H1 (cell line): ENCODE measurements around the gene KIZ. TPM values are rescaled to one million over a fixed set of nuclear protein-coding genes. Genes with fewer than 3 reads are reported as not detected.

Experiments used
- CTCF ChIA-PET: fragments of 300-600 bp; sonication (Branson Sonifier 250); formaldehyde crosslinking; loops from one replicate; lab custom pipeline; 2021; ENCODE audit not compliant: partially characterized antibody; lab: Charles Lee
- POLR2A ChIA-PET: fragments of 300-600 bp; sonication (Branson Sonifier 250); formaldehyde crosslinking; loops from one replicate; lab custom pipeline; 2021; ENCODE audit warnings: inconsistent platforms; ENCODE audit not compliant: partially characterized antibody; lab: Charles Lee
- DNase-seq, 2 experiments: peaks; one replicate each; pipeline versions ENCODE4 v3.0.0 to v3.0.0-alpha.2; 2010 to 2022; ENCODE audit warnings: low spot score in 2 of 2, low read depth in 1 of 2, mixed read lengths in 1 of 2
- FAIRE-seq: peaks from 2 replicates; lab custom pipeline; 2011; peaks lifted over from hg19 to GRCh38; lab: Jason Lieb, UNC
- H2AFZ ChIP-seq: 2 replicates; pipeline ENCODE4 v1.8.1; 2012; ENCODE audit warnings: low read length, inconsistent platforms
- H2AK5ac ChIP-seq: 2 replicates; pipeline ENCODE4 v1.6.1; 2013; ENCODE audit warnings: low read depth, low read length
- H2BK120ac ChIP-seq: replicated peaks from 2 replicates; pipeline ENCODE3; 2013; ENCODE audit warnings: low read depth, low read length, inconsistent platforms
- H2BK12ac ChIP-seq: 2 replicates; pipeline ENCODE4 v1.6.1; 2013; ENCODE audit warnings: low read depth, low read length
- H2BK15ac ChIP-seq: 2 replicates; pipeline ENCODE4 v1.6.1; 2013; ENCODE audit warnings: low read length
- H2BK20ac ChIP-seq: 2 replicates; pipeline ENCODE4 v1.6.1; 2013; ENCODE audit warnings: low read length
- H2BK5ac ChIP-seq: 2 replicates; pipeline ENCODE4 v1.6.1; 2013; ENCODE audit warnings: low read depth, low read length
- H3K14ac ChIP-seq: 2 replicates; pipeline ENCODE4 v1.6.1; 2013; ENCODE audit warnings: inconsistent platforms; ENCODE audit not compliant: insufficient read length
- H3K18ac ChIP-seq: 2 replicates; pipeline ENCODE4 v1.6.1; 2013; ENCODE audit warnings: low read length; ENCODE audit errors: extremely low read depth
- H3K23ac ChIP-seq: 2 replicates; pipeline ENCODE4 v1.6.1; 2013; ENCODE audit warnings: inconsistent platforms; ENCODE audit not compliant: insufficient read length
- H3K23me2 ChIP-seq: 2 replicates; pipeline ENCODE4 v1.6.1; 2013; ENCODE audit warnings: low read depth, low read length
- H3K27ac ChIP-seq: 2 replicates; pipeline ENCODE4 v1.6.1; 2011; ENCODE audit warnings: low read depth, low read length, inconsistent platforms
- H3K27me3 ChIP-seq, 4 experiments: replicated peaks in 1 of 4; 1 replicate in 1 of 4; 2 replicates in 3 of 4; pipeline versions ENCODE4 v1.6.1 to v1.8.1; 2011 to 2013; ENCODE audit warnings: low read length in 3 of 4, mild to moderate bottlenecking in 3 of 4, inconsistent platforms in 2 of 4, mixed read lengths in 2 of 4, moderate library complexity in 1 of 4; ENCODE audit not compliant: control insufficient read depth in 3 of 4, insufficient read depth in 3 of 4; ENCODE audit errors: extremely low read depth in 1 of 4
- H3K36me3 ChIP-seq, 4 experiments: 2 replicates each; pipeline versions ENCODE4 v1.6.1 to v1.8.1; 2011 to 2013; ENCODE audit warnings: mild to moderate bottlenecking in 4 of 4, low read length in 3 of 4, moderate library complexity in 2 of 4, control low read depth in 1 of 4, inconsistent platforms in 1 of 4; ENCODE audit not compliant: insufficient read depth in 4 of 4, control insufficient read depth in 2 of 4
- H3K4ac ChIP-seq: replicated peaks from 2 replicates; pipeline ENCODE3; 2013; ENCODE audit warnings: low read length, low read depth, mixed read lengths, inconsistent platforms; ENCODE audit not compliant: insufficient read length
- H3K4me1 ChIP-seq, 4 experiments: replicated peaks in 1 of 4; 1 replicate in 1 of 4; 2 replicates in 3 of 4; pipeline versions ENCODE4 v1.6.1 to v1.8.1; 2011 to 2013; ENCODE audit warnings: low read length in 3 of 4, inconsistent platforms in 2 of 4, mixed read lengths in 1 of 4; ENCODE audit not compliant: insufficient read depth in 4 of 4, control insufficient read depth in 3 of 4
- H3K4me2 ChIP-seq, 2 experiments: 2 replicates each; pipeline versions ENCODE4 v1.6.1 to v1.8.1; 2011 to 2013; ENCODE audit warnings: low read depth in 2 of 2, low read length in 2 of 2, control low read depth in 1 of 2, inconsistent platforms in 1 of 2, mild to moderate bottlenecking in 1 of 2; ENCODE audit not compliant: insufficient read depth in 1 of 2
- H3K4me3 ChIP-seq, 4 experiments: fragments of 200-600, 300-600 bp in 1 of 4; sonication (generic), shearing (Covaris generic), sonication (Bioruptor Twin) in 1 of 4; 2 replicates each; pipeline versions ENCODE4 v1.5.1 to v1.8.1; 2011 to 2016; ENCODE audit warnings: low read length in 4 of 4, low read depth in 3 of 4, control low read depth in 2 of 4, inconsistent platforms in 2 of 4, mild to moderate bottlenecking in 2 of 4, mixed read lengths in 1 of 4, moderate library complexity in 1 of 4; ENCODE audit not compliant: insufficient read depth in 2 of 4; ENCODE audit errors: extremely low read depth in 1 of 4
- H3K56ac ChIP-seq: replicated peaks from 2 replicates; pipeline ENCODE3; 2013; ENCODE audit warnings: low read depth, mild to moderate bottlenecking, mixed read lengths, low read length, inconsistent platforms; ENCODE audit not compliant: insufficient read length
- H3K79me1 ChIP-seq: 2 replicates; pipeline ENCODE4 v1.6.1; 2013; ENCODE audit warnings: low read depth, low read length, control low read depth
- H3K79me2 ChIP-seq, 2 experiments: 2 replicates each; pipeline versions ENCODE4 v1.6.1 to v1.8.1; 2012 to 2013; ENCODE audit warnings: low read length in 2 of 2, mild to moderate bottlenecking in 2 of 2, inconsistent platforms in 1 of 2; ENCODE audit not compliant: insufficient read depth in 2 of 2, control insufficient read depth in 1 of 2
- H3K9ac ChIP-seq, 4 experiments: replicated peaks in 1 of 4; 1 replicate in 1 of 4; 2 replicates in 3 of 4; pipeline versions ENCODE4 v1.6.1 to v1.8.1; 2011 to 2013; ENCODE audit warnings: low read depth in 3 of 4, low read length in 3 of 4, control low read depth in 2 of 4, mild to moderate bottlenecking in 2 of 4, moderate library complexity in 2 of 4, inconsistent platforms in 1 of 4; ENCODE audit errors: extremely low read depth in 1 of 4
- H3K9me3 ChIP-seq, 2 experiments: 2 replicates each; pipeline versions ENCODE4 v1.6.1 to v1.8.1; 2012 to 2013; ENCODE audit warnings: mild to moderate bottlenecking in 2 of 2, moderate library complexity in 2 of 2, control low read depth in 1 of 2, inconsistent platforms in 1 of 2, low read depth in 1 of 2, low read length in 1 of 2, mixed read lengths in 1 of 2; ENCODE audit not compliant: insufficient read depth in 2 of 2
- H4K20me1 ChIP-seq, 2 experiments: replicated peaks in 1 of 2; 2 replicates each; pipeline versions ENCODE3 to v1.8.1; 2011 to 2013; ENCODE audit warnings: inconsistent platforms in 2 of 2, low read length in 2 of 2, mild to moderate bottlenecking in 1 of 2; ENCODE audit not compliant: insufficient read depth in 2 of 2, control insufficient read depth in 1 of 2
- H4K5ac ChIP-seq: 2 replicates; pipeline ENCODE4 v1.6.1; 2013; ENCODE audit warnings: low read length, low read depth, mixed read lengths, inconsistent platforms; ENCODE audit not compliant: insufficient read length
- H4K8ac ChIP-seq: 2 replicates; pipeline ENCODE4 v1.8.0; 2013; ENCODE audit warnings: mild to moderate bottlenecking, moderate library complexity, low read length, inconsistent platforms; ENCODE audit not compliant: insufficient read depth; ENCODE audit errors: extremely low read depth
- H4K91ac ChIP-seq: replicated peaks from 2 replicates; pipeline ENCODE3; 2013; ENCODE audit warnings: low read length, mixed read lengths, inconsistent platforms; ENCODE audit not compliant: insufficient read length
- CREB1 ChIP-seq: IDR thresholded peaks from 2 replicates; pipeline ENCODE4 v1.6.1; 2012; ENCODE audit warnings: inconsistent platforms
- FOSL1 ChIP-seq: IDR thresholded peaks from 2 replicates; pipeline ENCODE4 v1.6.1; 2011; ENCODE audit warnings: mild to moderate bottlenecking, low read depth, low read length, moderate library complexity; ENCODE audit not compliant: insufficient read depth
- HDAC2 ChIP-seq, 2 experiments: fragments of 300-600 bp in 1 of 2; sonication (generic) in 1 of 2; IDR thresholded peaks; 2 replicates each; pipeline ENCODE4 v1.6.1; 2011 to 2012; ENCODE audit warnings: low read depth in 2 of 2, low read length in 2 of 2, mild to moderate bottlenecking in 2 of 2, moderate library complexity in 2 of 2, borderline replicate concordance in 1 of 2, inconsistent platforms in 1 of 2
- MAX ChIP-seq: IDR thresholded peaks from 2 replicates; pipeline ENCODE4 v1.6.1; 2012; ENCODE audit warnings: inconsistent platforms
- POLR2A ChIP-seq, 2 experiments: IDR thresholded peaks; 1 replicate in 1 of 2; 2 replicates in 1 of 2; pipeline ENCODE4 v1.6.1; 2011; ENCODE audit warnings: low read depth in 2 of 2, low read length in 2 of 2, mild to moderate bottlenecking in 2 of 2; ENCODE audit errors: control extremely low read depth in 1 of 2
- RAD21 ChIP-seq, 2 experiments: IDR thresholded peaks in 1 of 2; conservative IDR thresholded peaks in 1 of 2; 2 replicates each; pipeline ENCODE4 v1.6.1; 2011; ENCODE audit warnings: low read depth in 2 of 2, low read length in 2 of 2, improper control_type of control experiment in 1 of 2, inconsistent platforms in 1 of 2, mild to moderate bottlenecking in 1 of 2, moderate library complexity in 1 of 2
- SIX5 ChIP-seq: IDR thresholded peaks from 2 replicates; pipeline ENCODE4 v1.6.1; 2011; ENCODE audit warnings: mild to moderate bottlenecking, low read depth, low read length
- SP1 ChIP-seq: IDR thresholded peaks from 2 replicates; pipeline ENCODE4 v1.6.1; 2011; ENCODE audit warnings: low read depth, low read length
- SP4 ChIP-seq: IDR thresholded peaks from 2 replicates; pipeline ENCODE4 v1.6.1; 2012; ENCODE audit warnings: low read length, inconsistent platforms
- SRF ChIP-seq: IDR thresholded peaks from 2 replicates; pipeline ENCODE4 v1.6.1; 2011; ENCODE audit warnings: mild to moderate bottlenecking, low read depth, low read length, moderate library complexity
- TBP ChIP-seq: IDR thresholded peaks from 2 replicates; pipeline ENCODE4 v1.6.1; 2011; ENCODE audit warnings: low read depth, low read length, improper control_type of control experiment
- USF2 ChIP-seq: IDR thresholded peaks from 2 replicates; pipeline ENCODE4 v1.6.1; 2011; ENCODE audit warnings: low read length, improper control_type of control experiment
- WGBS, 2 experiments: shearing (Covaris generic) in 1 of 2; methylation state at CpG; one replicate each; pipeline versions ENCODE4 v1.1.6 to v1.1.7; 2013 to 2015; ENCODE audit warnings: low lambda C conversion rate in 2 of 2, mixed read lengths in 2 of 2, inconsistent platforms in 1 of 2, low coverage in 1 of 2, missing lambda C conversion rate in 1 of 2; ENCODE audit not compliant: insufficient replicate concordance in 2 of 2, insufficient coverage in 1 of 2, insufficient read length in 1 of 2; ENCODE audit errors: extremely low coverage in 1 of 2, missing lambda C conversion rate in 1 of 2; 5-methylcytosine and 5-hydroxymethylcytosine counted together
- polyA plus RNA-seq, 7 experiments: library from polyadenylated mRNA; depleted of rRNA in 3 of 7; stranded (reverse) in 5 of 7; unstranded in 2 of 7; fragments of >200 nt in 5 of 7; fragments of 200-250 nt in 2 of 7; gene quantifications; 1 replicate in 5 of 7; 2 replicates in 1 of 7; 4 replicates in 1 of 7; pipeline versions ENCODE4 v1.2.1 to v1.2.3, GENCODE V29; 2011 to 2013; ENCODE audit warnings: missing spikeins in 2 of 7, mixed read lengths in 2 of 7
- total RNA-seq: library from RNA; stranded (reverse); fragmentation: NEBNext Ultra II Directional; extraction: Animal tissue kit (Norgen Biotek cat#: 25700); gene quantifications from 2 replicates; pipeline ENCODE4 v1.2.1, GENCODE V29; 2021

Gene KIZ
- total and polyA plus RNA-seq, 2 of the 8 experiments (the other 6 are each of a cell fraction or from before 2014, with no cell fraction given): 13.0 to 51.7 TPM

- Histone ChIP-seq H3K79me1 (no peaks in the 10 kb centered on the region), H3K36me3 (no peaks in the 10 kb centered on the region), H4K91ac (peak overlapping the region; percentile 29), H3K4me3 (peak overlapping the region in 2 of 4 experiments; percentile 20 to 51; a peak in 5 of 8 replicates), H3K4me1 (peaks cover 8 to 25% (median 20%) of the 10 kb centered on the region in 4 experiments; a peak in 6 of 7 replicates), H4K8ac (no peak overlapping the region), H3K23ac (no peak overlapping the region), H3K4ac (no peak overlapping the region), H3K27me3 (no peaks in the 10 kb centered on the region), H4K5ac (no peak overlapping the region), H2BK15ac (no peak overlapping the region), H3K23me2 (no peaks in the 10 kb centered on the region), H3K14ac (no peak overlapping the region), H3K27ac (peak overlapping the region; percentile 86), H2AK5ac (no peak overlapping the region), H2AFZ (no peak overlapping the region), H3K18ac (no peak overlapping the region), H3K56ac (no peak overlapping the region), H2BK5ac (peak overlapping the region; percentile 22; the same call in 1 of the 2 replicates), H2BK12ac (no peak overlapping the region), H3K9me3 (no peaks in the 10 kb centered on the region), H3K9ac (peak overlapping the region in 2 of 4 experiments; percentile 10 to 17; a peak in 3 of 7 replicates), H4K20me1 (no peaks in the 10 kb centered on the region), H3K4me2 (peak overlapping the region; percentile 27 to 62; a peak in 3 of 4 replicates), H2BK120ac (no peak overlapping the region), H2BK20ac (no peak overlapping the region), H3K79me2 (peaks cover 0 to 4% of the 10 kb centered on the region in 2 experiments; a peak in 1 of 4 replicates)
- peak; percentile 94 for FAIRE-seq
- ChIA-PET POLR2A (interaction anchor here (0.6 to 3.6 kb wide), 11 partner anchors 8 to 1140 kb away, joined by 3 to 31 read pairs (median 4); partner anchors contain the start of genes CFAP61, CRNKL1, KIZ and XRN2), CTCF (interaction anchor here (1.0 kb wide), 1 partner anchor 109 kb away, joined by 3 read pairs; no protein-coding TSS in a partner anchor)
- peak; percentile 54 to 64 for DNase-seq
- WGBS, 2 experiments: 11% methylated on average over 5 of the region's 5 CpGs; no CpG with 5 or more reads in 1 of the 2 experiments
- TF ChIP-seq FOSL1 (no peak), USF2 (no peak), SRF (no peak), SP1 (peak; percentile 100), SIX5 (no peak), POLR2A (IDR thresholded peaks at IDR 0.05; ENCODE audit: control extremely low read depth in 1 of 2, low read depth in 2 of 2, low read length in 2 of 2) (peak in 1 of 2 experiments; percentile 89; a peak in 2 of 3 replicates), RAD21 (IDR thresholded peaks at IDR 0.05 in 1 of 2, conservative IDR thresholded peaks at IDR 0.05 in 1 of 2; ENCODE audit: low read depth in 2 of 2, low read length in 2 of 2) (peak in 1 of 2 experiments; percentile 5; a peak in 1 of 4 replicates), MAX (peak; percentile 30; the same call in 1 of the 2 replicates), SP4 (no peak), HDAC2 (IDR thresholded peaks at IDR 0.05; ENCODE audit: borderline replicate concordance in 1 of 2, low read depth in 2 of 2, low read length in 2 of 2) (0 out of 4 replicates have a peak, but pooled peaks of 1 of the 2 experiments have one; percentile 31), CREB1 (peak; percentile 23; the same call in 1 of the 2 replicates), TBP (peak; percentile 84)
These were observed 66.0 kb downstream of the KIZ start for GRCh38 chr20:21191839-21192238.
